NCI-H82 (cell line): Measurements from ENCODE around the gene NEURL4.

Experiments used
- DNase-seq: peaks from one replicate; lab custom pipeline; 2025; lab: John Stamatoyannopoulos, UW

The NEURL4 gene

GRCh38 chr17:7304179-7304578 is 25.0 kb downstream of the NEURL4 start:
- DNase-seq: no peak

DNA sequence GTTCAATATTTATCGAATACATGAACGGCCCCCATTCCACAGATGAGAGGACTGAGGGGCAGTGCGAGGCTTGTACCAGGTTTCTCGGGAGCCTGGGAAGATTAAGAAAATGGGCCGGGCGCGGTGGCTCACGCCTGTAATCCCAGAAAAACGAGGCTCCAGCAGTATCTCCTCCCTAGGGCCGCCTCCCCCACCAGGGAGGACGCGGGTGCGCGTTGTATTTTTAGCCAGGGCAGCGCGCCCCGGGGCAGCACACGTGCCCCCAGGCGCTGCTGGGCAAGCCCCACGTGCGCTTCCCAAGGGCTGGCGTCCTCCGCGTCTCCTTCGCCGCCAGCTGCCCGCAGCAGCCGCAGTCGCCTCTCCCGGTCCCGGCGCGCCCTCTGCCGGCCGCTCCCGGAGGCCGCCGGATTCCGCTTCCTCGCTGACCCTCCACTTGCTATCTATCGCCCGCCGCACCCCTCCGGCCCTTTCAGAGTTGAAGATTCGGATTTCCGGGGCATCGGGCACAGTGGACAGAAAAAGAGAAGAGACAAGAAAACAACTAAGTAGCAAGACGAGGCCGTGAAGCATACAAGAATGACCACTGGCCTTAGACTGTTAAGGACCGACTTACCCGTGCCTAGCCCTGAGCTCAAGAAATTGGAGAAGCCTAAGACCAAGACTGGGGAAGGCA is 32.8 kb downstream of the NEURL4 start:
- peak; percentile 94 for DNase-seq

DNA sequence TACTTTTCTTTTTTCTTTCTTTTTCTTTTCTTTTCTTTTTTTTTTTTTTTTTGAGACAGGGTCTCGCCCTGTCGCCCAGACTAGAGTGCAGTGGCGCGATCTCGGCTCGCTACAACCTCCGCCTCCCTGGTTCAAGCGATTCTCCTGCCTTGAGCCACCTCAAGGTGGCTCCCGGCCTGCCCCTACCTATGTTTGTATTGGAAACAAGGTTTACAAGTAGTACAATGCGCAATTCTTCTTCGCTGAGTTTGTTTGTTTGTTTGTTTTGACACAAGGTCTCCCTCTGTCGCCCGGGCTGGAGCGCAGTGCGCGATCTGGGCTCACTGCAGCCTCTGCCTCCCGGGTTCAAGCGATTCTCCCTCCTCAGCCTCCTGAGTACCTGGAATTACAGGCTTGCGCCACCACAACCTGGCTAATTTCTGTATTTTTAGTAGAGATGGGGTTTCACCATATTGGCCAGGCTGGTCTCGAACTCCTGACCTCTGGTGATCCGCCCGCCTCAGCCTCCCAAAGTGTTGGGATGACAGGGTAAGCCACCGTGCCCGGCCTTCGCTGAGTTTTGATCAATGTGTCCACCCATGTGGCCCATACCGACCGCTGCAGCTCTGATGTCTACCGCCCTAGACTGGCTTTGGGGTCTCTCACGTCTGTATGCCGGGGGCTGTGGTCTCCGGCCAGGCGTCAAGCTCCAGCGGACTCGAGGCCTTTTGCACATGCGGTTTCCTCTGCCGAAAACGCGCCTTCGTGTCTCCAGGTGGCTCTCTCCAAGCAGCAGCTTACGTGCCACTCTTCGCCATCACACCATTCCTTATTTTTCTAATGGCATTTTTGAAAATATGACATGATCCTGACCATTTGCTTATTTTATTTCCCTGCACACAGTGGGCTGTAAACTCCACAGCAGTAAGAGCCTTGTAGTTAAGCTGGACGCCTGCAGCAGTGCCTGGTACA is 33.6 kb downstream of the NEURL4 start:
- no peak for DNase-seq

- DNase-seq: peak; percentile 94
Measured at GRCh38 chr17:7294614-7295153, 34.5 kb downstream of the NEURL4 start, which contains the start of gene YBX2. Gene YBX2 (minus strand): TSS chr17:7294639. CDS start chr17:7294500, 139 bp downstream.

DNA sequence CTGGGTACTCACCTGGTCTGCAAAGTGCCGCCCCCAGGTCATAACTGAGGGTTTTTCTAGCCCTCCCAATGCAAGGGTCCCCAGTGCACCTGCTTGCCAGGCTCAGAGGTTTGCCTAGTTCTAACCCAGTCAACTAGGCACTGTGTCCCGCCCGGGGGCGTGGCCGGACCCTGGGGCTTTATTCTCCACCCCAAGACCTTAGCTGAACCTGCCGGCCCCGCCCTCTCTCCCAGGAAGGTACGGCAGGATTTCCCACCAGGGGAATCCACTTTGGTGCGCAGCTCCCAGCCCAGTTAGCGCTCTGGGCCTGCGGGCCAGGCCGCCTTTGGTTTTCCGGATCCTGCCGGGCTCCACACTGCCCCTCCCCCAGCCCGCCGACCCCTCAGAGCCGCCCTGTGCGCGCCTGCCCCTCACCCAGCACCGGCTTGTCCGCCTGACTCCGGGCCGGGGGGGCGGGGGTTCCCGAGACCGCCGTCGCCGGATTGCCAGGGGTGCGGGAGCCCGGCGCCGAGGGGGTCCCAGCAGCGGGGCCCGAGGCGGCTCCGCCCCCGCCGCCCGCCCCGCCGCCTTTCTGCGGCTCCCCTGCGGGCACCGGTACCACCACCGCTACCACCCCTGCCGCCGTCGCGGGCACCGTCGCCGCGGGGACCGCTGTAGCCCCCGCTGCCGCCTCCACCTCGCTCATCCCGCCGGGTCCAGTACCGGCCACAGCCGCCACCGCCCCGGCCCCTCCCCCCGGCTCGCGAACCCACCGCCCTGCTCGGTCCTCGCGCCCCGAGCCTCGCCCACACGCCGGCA is 35.1 kb downstream of the NEURL4 start:
- DNase-seq: peak; percentile 87

DNA sequence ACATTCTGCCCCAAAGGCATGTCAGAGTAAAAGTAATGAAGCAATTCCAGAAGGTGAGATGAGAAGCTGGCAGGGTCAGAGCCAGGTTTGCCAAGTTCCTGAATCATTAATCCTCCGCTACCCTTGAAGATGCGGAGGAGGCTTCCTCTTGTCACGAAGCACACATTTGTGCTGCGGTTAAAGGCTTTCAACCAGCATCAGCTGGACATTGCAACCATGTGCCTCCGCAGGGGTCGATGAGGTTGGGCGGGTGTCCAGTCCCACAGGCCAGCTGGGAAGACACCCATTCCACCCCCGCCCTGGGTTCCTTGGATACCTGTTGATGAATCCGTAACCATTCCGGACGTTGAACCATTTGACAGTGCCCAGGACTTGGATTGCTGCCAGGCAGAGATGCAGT is 36.0 kb downstream of the NEURL4 start:
- DNase-seq: no peak

- DNase-seq: no peak
Measured at GRCh38 chr17:7292729-7293128, 36.4 kb downstream of the NEURL4 start.

- no peak for DNase-seq
Measured at GRCh38 chr17:7292194-7292593, 36.9 kb downstream of the NEURL4 start.

DNA sequence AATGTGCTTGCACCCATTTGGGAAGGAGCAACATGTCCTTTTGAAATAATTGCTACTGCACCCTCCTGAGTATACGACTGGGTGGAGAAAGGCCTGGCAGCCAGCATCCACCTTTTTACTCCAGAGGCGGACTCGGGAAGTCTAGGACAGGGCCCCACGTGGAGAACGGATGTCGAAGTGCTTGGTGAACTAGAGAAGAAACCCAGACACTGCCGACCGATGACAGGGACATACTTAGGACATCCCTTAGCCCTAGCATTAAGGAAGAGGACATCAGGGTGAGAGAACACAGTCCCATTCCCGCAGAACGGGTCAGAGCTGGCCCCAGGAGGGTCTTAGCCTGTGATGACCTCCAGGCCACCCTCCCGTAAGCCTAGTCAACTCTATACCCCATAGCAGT is 38.5 kb downstream of the NEURL4 start:
- no peak for DNase-seq

DNA sequence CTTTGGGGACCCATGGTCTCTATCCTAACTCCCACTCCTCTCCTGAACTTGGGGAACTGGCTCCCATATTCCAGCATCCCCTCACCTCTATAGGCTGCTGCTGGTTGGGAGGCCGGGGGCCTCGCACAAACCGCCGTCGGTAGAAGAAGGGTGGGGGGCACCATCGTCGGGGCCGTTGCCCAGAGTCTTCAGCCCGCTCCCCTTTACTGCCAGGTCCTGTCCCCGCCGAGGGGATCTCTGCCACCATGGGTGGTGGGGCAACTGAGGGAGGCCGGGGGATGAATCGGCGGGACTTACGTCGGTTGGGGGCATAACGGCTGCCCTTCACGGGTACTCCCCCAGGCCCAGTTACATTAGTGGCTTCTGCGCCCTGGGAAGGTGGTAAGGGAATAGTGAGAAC is 39.0 kb downstream of the NEURL4 start:
- DNase-seq: no peak

DNA sequence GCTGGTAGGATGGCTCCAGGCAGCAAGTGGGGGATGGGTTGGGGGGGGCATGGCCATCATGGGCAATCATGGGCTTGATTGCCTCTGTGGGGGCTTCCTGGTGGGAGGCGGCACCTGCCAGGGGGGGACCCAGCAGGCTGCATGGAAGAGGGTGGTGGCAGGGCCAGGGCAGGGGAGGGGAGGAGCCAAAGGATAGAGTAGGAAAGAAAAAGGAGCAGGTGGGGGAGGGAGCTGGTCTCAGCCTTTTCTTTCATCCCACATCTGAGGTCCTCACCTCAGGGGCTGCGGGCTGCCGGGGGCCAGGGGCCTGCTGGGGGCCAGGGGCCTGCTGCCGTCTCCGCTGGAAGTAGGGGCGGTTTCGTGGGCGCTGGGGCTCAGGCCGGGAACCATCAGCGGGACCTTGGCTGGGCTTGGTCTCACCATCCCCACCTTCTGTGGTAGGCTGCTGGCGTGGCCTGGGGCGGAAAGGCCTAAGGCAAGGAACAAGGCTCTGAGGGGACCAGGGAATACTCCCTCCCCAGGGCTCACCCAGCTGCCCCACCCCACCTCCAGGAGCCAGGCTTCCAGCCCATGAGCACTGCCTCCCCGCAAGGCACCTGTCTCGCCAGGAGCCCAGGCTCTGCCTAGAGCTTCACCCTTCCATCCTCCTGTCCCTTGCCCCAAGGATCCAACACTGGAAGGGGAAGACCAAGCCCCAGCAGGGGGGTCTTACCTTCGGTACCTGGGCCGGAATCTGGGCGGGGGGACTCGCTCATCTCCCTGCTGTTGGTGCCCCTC is 39.7 kb downstream of the NEURL4 start:
- no peak for DNase-seq

GRCh38 chr17:7285679-7286078 is 43.5 kb downstream of the NEURL4 start:
- no peak for DNase-seq

DNA sequence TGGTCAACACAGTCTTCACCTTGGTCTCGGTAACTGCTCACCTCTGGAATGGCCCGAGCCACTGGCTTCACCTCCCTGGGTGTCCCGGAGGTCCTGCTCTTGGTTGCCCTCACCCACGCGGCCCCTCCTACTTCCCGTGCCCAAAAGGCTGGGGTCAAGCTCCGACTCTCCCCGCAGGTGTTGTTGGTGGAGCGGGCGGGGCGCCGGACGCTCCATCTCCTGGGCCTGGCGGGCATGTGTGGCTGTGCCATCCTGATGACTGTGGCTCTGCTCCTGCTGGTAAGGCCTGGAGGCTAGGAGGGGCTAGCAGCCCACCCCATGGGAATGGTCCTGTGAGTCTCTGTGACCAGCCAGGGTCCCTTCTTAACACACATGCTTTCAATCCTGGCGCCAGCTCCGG is 44.2 kb downstream of the NEURL4 start:
- no peak for DNase-seq

- no peak for DNase-seq
Measured at GRCh38 chr17:7283471-7284216, 45.5 kb downstream of the NEURL4 start.

DNA sequence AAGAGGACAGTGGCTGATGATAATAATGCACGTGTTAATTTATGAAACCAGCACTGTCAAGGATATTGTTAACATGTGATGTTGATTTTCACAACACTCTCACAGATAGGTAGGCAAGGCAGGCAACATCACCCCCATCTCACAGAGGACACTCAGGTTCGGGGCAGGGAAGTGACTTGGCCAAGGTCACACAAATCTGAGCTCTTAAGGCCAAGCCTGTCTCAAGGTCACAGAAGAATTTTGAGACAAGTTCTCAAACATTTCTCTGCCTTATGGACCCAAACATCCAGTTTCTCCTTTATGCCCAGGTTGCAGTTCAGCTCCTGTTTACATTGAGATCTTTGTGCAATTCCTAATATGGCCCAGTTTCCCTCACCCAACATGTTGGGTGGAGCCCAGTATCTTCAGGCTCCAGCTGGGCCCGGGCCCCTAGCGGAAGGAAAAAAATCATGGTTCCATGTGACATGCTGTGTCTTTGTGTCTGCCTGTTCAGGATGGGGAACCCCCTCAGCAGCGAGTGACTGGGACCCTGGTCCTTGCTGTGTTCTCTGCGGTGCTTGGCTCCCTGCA is 46.3 kb downstream of the NEURL4 start:
- DNase-seq: no peak

GRCh38 chr17:7281953-7282751 is 47.0 kb downstream of the NEURL4 start:
- DNase-seq: peak; percentile 63

DNA sequence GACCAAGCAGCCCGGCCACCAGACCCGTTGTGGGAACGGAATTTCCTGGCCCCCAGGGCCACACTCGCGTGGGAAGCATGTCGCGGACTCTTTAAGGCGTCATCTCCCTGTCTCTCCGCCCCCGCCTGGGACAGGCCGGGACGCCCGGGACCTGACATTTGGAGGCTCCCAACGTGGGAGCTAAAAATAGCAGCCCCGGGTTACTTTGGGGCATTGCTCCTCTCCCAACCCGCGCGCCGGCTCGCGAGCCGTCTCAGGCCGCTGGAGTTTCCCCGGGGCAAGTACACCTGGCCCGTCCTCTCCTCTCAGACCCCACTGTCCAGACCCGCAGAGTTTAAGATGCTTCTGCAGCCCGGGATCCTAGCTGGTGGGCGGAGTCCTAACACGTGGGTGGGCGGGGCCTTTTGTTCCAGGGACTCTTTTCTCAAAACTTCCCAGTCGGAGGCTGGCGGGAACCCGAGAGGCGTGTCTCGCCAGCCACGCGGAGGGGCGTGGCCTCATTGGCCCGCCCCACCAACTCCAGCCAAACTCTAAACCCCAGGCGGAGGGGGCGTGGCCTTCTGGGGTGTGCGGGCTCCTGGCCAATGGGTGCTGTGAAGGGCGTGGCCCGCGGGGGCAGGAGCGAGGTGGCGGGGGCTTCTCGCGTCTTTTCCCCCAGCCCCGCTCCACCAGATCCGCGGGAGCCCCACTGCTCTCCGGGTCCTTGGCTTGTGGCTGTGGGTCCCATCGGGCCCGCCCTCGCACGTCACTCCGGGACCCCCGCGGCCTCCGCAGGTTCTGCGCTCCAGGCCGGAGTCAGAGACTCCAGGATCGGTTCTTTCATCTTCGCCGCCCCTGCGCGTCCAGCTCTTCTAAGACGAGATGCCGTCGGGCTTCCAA is 47.8 kb downstream of the NEURL4 start, which contains the start of gene SLC2A4:
Gene SLC2A4, plus strand, starts transcription at position 645 of the 879 bp plus-strand sequence. Its CDS starts 217 bp downstream, at position 862.
- peak; percentile 100 for DNase-seq

- DNase-seq: peak; percentile 95
Measured at GRCh38 chr17:7280519-7281073, 48.5 kb downstream of the NEURL4 start.
